RWPE1 (cell line): Measurements from ENCODE around the gene TLR9.
A peak's percentile ranks its signal among the peaks of the same experiment; 100 is the strongest.
"Not testable (repeated sequence)": the region's sequence is repeated elsewhere in the genome, so short reads cannot be mapped to it uniquely, and the experiment has no call there.

Experiments used
- CTCF ChIA-PET: fragments of 350-600 bp; sonication (Branson Sonifier 250); formaldehyde crosslinking; extraction: SDS; loops from one replicate; lab custom pipeline; 2021; lab: Yijun Ruan, JAX
- POLR2A ChIA-PET: fragments of 400-600 bp; formaldehyde crosslinking; extraction: SDS; loops from one replicate; lab custom pipeline; 2020; ENCODE audit warnings: antibody characterized with exemption; ENCODE audit not compliant: low non-redundant PET; lab: Yijun Ruan, JAX
- DNase-seq: peaks from one replicate; pipeline ENCODE4 v3.0.0; 2012; ENCODE audit warnings: low spot score
- H3K27ac ChIP-seq: fragments of 450-650 bp; 2 replicates; pipeline ENCODE4 v1.5.1; 2017
- TF ChIP-seq, protein P1 (sequence below): fragments of 450-650 bp; conservative IDR thresholded peaks from 2 replicates; pipeline ENCODE4 v1.5.1; 2017; ENCODE audit warnings: low read depth, mild to moderate bottlenecking

Gene TLR9, protein sequence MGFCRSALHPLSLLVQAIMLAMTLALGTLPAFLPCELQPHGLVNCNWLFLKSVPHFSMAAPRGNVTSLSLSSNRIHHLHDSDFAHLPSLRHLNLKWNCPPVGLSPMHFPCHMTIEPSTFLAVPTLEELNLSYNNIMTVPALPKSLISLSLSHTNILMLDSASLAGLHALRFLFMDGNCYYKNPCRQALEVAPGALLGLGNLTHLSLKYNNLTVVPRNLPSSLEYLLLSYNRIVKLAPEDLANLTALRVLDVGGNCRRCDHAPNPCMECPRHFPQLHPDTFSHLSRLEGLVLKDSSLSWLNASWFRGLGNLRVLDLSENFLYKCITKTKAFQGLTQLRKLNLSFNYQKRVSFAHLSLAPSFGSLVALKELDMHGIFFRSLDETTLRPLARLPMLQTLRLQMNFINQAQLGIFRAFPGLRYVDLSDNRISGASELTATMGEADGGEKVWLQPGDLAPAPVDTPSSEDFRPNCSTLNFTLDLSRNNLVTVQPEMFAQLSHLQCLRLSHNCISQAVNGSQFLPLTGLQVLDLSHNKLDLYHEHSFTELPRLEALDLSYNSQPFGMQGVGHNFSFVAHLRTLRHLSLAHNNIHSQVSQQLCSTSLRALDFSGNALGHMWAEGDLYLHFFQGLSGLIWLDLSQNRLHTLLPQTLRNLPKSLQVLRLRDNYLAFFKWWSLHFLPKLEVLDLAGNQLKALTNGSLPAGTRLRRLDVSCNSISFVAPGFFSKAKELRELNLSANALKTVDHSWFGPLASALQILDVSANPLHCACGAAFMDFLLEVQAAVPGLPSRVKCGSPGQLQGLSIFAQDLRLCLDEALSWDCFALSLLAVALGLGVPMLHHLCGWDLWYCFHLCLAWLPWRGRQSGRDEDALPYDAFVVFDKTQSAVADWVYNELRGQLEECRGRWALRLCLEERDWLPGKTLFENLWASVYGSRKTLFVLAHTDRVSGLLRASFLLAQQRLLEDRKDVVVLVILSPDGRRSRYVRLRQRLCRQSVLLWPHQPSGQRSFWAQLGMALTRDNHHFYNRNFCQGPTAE

DNA sequence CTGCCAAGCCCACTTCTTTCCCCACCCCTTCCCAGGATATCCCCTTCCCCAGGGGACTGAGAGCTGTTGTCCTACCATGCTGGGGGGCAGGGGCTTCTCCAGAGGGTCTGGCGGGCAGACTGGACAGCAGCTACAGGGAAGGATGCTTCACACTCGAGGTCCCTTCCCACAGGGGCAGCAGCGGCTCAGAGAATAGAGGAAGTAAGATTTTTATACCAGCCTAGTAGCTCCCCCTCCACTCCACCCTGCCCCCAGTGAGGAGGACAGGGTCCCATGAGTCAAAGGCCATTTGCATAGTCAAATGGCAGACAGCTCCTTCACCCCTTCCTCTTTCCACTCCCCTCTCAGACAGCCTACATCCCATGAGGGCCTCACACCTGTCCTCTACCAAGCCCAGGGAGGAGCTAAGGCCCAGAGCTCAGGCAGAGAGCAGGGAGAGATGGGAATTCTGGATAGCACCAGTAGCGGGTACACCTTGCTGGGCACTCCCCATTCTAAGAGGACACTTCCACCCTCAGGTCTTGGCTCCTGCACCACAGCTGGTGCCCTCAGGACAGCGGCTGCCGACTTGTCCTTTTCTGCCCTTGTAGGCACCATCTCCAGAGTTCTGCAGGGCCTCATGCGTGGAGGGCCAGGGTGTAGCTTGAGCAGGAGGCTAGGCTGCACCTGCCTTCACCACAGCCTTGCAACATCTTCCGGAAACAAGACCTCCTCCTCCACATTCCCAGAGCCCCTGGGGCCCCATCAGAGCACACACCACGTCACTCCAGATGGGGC lies at the start of gene TLR9:
Gene TLR9 (minus strand): TSS at position 194 of the 777 bp plus-strand sequence. CDS start 116 bp downstream, at position 78.
- H3K27ac ChIP-seq = no peak within 1 kb of the TSS
- ChIA-PET CTCF (interaction anchor here (0.6 kb wide), 1 partner anchor 136 kb away, joined by 5 read pairs; no protein-coding TSS in a partner anchor), POLR2A (no interaction called here)
- TF ChIP-seq, protein P1, sequence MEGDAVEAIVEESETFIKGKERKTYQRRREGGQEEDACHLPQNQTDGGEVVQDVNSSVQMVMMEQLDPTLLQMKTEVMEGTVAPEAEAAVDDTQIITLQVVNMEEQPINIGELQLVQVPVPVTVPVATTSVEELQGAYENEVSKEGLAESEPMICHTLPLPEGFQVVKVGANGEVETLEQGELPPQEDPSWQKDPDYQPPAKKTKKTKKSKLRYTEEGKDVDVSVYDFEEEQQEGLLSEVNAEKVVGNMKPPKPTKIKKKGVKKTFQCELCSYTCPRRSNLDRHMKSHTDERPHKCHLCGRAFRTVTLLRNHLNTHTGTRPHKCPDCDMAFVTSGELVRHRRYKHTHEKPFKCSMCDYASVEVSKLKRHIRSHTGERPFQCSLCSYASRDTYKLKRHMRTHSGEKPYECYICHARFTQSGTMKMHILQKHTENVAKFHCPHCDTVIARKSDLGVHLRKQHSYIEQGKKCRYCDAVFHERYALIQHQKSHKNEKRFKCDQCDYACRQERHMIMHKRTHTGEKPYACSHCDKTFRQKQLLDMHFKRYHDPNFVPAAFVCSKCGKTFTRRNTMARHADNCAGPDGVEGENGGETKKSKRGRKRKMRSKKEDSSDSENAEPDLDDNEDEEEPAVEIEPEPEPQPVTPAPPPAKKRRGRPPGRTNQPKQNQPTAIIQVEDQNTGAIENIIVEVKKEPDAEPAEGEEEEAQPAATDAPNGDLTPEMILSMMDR = no peak
- DNase-seq = no peak

DNA sequence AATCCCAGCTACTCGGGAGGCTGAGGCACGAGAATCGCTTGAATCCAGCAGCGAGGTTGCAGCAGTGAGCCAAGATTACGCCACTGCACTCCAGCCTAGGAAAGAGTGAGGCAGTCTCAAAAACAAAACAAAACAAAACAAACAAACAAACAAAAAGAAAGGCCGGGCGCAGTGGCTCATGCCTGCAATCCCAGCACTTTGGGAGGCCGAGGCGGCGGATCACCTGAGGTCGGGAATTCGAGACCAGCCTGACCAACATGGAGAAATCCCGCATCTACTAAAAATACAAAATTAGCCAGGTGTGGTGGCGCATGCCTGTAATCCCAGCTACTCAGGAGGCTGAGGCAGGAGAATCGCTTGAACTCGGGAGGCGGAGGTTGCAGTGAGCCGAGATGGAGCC lies 49.3 kb upstream of the TLR9 start:
- DNase-seq, POLR2A ChIA-PET, CTCF ChIA-PET: not testable (repeated sequence)
- peak overlapping the region; percentile 16 for H3K27ac ChIP-seq

DNA sequence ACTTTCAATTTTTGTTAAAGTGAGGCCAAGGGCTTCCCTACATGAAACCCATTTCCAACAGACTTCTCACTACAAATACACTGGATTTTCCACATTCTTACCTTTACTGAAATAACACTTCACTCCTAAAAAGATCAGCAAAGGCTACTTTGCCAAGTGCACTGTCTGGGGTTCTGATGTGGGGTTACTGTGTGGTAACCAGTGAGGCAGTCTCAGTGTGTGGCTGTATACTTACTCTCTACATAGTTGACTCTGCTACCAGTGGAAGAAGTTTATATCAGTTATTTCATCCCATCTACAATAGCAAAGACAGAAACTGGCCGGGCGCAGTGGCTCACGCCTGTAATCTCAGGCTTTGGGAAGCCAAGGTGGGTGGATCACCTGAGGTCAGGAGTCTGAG lies 47.4 kb upstream of the TLR9 start:
- POLR2A ChIA-PET = no interaction called here
- CTCF ChIA-PET = interaction anchor here (0.6 kb wide), 2 partner anchors 207 to 447 kb away, joined by 3 read pairs; no protein-coding TSS in a partner anchor

DNA sequence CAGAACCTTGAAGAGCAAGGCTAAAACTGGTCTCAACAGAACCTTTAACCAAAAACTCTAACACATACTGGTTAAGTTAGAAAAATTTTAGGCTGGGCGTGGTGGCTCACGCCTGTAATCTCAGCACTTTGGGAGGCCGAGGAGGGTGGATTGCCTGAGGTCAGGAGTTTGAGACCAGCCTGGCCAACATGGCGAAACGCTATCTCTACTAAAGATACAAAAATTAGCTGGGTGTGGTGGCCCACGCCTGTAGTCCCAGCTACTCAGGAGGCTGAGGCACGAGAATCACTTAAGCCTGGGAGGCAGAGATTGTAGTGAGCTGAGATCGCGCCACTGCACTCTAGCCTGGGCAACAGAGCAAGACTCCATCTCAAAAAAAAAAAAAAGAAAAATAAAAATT lies 46.7 kb upstream of the TLR9 start:
- POLR2A ChIA-PET, DNase-seq, CTCF ChIA-PET: not testable (repeated sequence)
- H3K27ac ChIP-seq = peak overlapping the region; percentile 37

More for the DNA sequence above, 47.4 kb upstream of the TLR9 start:
- DNase-seq = no peak
- H3K27ac ChIP-seq = peak overlapping the region; percentile 46; the same call in 1 of the 2 replicates
- TF ChIP-seq, protein P1 = no peak

DNA sequence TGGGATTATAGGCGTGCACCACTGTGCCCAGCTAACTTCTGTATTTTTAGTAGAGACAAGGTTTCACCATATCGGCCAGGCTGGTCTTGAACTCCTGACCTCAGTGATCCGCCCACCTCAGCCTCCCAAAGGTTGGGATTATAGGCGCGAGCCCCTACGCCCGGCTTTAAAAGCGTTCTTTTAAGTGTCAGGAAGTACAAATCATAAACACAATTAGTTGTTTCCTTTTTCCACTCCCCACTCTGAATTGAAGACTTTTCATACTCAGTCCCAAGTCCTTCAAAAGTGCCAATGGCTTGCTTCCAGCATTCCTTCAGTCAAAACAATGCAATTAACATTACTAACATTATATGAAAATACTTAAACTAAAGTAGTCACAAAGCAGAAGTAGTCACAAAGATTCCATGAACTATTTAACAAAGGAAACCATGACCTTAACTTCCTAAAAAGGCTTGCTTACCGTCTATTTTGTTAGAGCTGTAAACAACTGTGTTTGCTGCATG lies 44.9 kb upstream of the TLR9 start:
- DNase-seq = no peak
- H3K27ac ChIP-seq = peak overlapping the region; percentile 37; the same call in 1 of the 2 replicates
- ChIA-PET POLR2A (interaction anchor here (0.7 kb wide), 1 partner anchor 17 kb away, joined by 3 read pairs; the partner anchor contains the start of gene GLYCTK), CTCF (interaction anchor here (0.7 kb wide), 1 partner anchor 177 kb away, joined by 3 read pairs; no protein-coding TSS in a partner anchor)
- TF ChIP-seq, protein P1 = no peak

DNA sequence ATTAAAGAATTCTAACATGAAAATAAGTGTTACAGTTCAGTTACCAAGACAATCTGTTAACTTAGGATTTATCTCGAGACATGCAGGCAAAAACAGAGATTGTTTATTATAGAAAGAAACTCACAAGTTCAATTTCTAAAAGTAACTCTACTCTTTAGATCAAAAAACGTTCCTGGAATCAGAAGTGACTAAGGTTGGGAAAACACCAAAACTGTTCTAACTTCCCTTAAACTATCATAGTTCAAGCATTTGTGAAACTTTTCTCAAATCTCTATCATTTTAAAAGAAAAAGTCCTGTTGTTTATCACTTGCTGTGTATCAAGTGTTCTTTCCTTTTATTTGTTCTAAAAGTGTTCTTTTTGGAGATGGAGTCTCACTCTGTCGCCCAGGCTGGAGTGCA lies 44.3 kb upstream of the TLR9 start:
- no peak for DNase-seq
- peak overlapping the region; percentile 37; the same call in 1 of the 2 replicates for H3K27ac ChIP-seq
- ChIA-PET POLR2A (interaction anchor here (0.7 kb wide), 1 partner anchor 18 kb away, joined by 3 read pairs; the partner anchor contains the start of gene GLYCTK), CTCF (no interaction called here)
- TF ChIP-seq, protein P1 = no peak
